Bronchial epithelial cell (primary cell): ENCODE measurements around the gene DAZAP1. TPM values are rescaled to one million over a fixed set of nuclear protein-coding genes. Genes with fewer than 3 reads are reported as not detected.

Experiments
- DNase-seq: peaks from one replicate; pipeline ENCODE4 v3.0.0-alpha.2; 2010; ENCODE audit warnings: low read depth
- FAIRE-seq: peaks from 2 replicates; lab custom pipeline; 2011; peaks lifted over from hg19 to GRCh38; lab: Jason Lieb, UNC
- H3K27me3 ChIP-seq: 2 replicates; pipeline ENCODE4 v1.5.1; 2011; ENCODE audit warnings: low read length; ENCODE audit not compliant: control insufficient read depth, insufficient read depth
- H3K36me3 ChIP-seq: 2 replicates; pipeline ENCODE4 v1.5.1; 2011; ENCODE audit warnings: low read length; ENCODE audit not compliant: control insufficient read depth, insufficient read depth
- H3K4me3 ChIP-seq: 2 replicates; pipeline ENCODE4 v1.5.1; 2011; ENCODE audit warnings: mild to moderate bottlenecking, low read depth, low read length, control low read depth
- total RNA-seq: library from RNA; depleted of rRNA; stranded (reverse); fragments of >200 nt; gene quantifications from 2 replicates; pipeline ENCODE4 v1.2.1, GENCODE V29; 2014
- TF ChIP-seq, protein P1 (sequence below): IDR thresholded peaks from 2 replicates; pipeline ENCODE4 v1.5.1; 2011; ENCODE audit warnings: mild to moderate bottlenecking, moderate library complexity, low read length, control low read depth, inconsistent platforms; ENCODE audit not compliant: insufficient read depth, severe bottlenecking

Gene DAZAP1
- total RNA-seq, 1 donor from 2014 or later: 115 TPM

DNA sequence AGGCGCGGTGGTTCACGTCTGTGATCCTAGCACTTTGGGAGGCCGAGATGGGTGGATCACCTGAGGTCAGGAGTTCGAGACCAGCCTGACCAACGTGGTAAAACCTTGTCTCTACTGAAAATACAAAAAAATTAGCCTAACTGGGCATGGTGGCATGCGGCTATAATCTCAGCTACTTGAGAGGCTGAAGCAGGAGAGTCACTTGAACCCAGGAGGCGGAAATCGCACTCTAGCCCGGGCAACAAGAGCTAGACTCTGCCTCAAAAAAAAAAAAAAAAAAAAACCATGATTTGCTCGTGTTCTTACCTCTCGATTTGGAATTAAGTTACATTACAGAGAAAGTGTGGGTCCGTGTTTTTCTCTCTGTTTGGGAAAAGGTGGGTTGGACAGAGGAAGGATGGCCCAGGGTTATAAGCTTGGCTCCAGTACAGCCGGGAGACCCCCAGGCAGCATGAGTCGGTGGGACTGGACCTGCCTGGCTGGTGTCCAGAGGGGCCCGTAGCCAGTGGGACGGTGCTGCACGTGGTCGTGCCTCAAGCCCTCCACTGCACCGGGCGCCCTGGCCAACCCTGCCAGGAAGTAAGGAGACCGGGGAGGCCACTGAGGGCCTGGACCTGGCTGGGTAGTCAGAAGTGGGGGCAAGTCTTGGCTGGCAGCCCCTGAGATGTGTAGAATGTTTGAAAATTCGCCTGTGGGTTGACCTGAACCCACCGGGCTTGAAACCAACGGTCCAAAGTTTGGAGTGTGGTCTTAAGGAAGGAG, 34.5 kb downstream of the DAZAP1 start:
- Histone ChIP-seq H3K36me3 (peaks cover 16% of the 10 kb centered on the region), H3K4me3 (no peak overlapping the region), H3K27me3 (peaks cover 7% of the 10 kb centered on the region)
- FAIRE-seq (no peak), DNase-seq (no peak)
- TF ChIP-seq, protein P1, sequence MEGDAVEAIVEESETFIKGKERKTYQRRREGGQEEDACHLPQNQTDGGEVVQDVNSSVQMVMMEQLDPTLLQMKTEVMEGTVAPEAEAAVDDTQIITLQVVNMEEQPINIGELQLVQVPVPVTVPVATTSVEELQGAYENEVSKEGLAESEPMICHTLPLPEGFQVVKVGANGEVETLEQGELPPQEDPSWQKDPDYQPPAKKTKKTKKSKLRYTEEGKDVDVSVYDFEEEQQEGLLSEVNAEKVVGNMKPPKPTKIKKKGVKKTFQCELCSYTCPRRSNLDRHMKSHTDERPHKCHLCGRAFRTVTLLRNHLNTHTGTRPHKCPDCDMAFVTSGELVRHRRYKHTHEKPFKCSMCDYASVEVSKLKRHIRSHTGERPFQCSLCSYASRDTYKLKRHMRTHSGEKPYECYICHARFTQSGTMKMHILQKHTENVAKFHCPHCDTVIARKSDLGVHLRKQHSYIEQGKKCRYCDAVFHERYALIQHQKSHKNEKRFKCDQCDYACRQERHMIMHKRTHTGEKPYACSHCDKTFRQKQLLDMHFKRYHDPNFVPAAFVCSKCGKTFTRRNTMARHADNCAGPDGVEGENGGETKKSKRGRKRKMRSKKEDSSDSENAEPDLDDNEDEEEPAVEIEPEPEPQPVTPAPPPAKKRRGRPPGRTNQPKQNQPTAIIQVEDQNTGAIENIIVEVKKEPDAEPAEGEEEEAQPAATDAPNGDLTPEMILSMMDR: no peak

DNA sequence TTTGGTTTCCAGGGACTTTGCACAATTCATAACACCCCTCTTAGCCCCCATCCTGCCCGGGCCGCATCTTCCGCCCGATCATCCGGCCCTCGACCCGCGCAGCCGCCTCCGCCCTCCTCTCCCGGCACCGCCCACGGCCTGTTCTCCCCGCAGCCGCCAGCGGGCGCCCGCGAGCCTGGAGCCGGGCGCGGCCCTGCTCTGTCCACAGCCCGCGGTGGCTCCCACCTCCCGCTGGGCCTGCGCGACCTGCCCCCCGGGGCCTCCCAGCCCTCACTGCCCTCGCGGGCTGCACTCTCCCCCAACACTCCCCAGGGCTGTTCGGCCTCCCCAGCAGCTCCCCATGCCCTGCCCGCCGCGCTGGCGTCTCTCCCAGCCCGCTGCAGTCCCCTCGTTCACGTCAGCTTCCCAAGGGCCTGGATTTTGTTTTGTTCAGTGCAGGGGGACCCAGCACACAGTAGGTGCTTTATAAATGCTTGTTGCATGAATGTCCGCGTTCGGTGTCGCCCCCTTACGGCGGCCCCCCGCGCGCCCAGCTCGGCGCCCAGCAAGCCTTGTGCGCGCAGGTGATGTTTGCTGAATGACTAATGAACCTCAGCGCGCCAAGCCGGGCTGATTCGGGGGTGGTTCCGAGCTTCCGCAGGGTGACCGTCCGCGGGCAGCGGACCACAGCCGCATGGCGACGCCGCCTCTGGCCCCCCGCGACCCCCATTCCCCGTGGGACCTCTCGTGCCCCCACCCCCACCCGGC, 38.0 kb downstream of the DAZAP1 start:
- DNase-seq (peak; percentile 37), FAIRE-seq (no peak)
- TF ChIP-seq, protein P1: peak; percentile 78
- H3K4me3 ChIP-seq: no peak overlapping the region
- peaks cover 9% of the 10 kb centered on the region for H3K36me3 ChIP-seq
- H3K27me3 ChIP-seq: peaks cover 28% of the 10 kb centered on the region

DNA sequence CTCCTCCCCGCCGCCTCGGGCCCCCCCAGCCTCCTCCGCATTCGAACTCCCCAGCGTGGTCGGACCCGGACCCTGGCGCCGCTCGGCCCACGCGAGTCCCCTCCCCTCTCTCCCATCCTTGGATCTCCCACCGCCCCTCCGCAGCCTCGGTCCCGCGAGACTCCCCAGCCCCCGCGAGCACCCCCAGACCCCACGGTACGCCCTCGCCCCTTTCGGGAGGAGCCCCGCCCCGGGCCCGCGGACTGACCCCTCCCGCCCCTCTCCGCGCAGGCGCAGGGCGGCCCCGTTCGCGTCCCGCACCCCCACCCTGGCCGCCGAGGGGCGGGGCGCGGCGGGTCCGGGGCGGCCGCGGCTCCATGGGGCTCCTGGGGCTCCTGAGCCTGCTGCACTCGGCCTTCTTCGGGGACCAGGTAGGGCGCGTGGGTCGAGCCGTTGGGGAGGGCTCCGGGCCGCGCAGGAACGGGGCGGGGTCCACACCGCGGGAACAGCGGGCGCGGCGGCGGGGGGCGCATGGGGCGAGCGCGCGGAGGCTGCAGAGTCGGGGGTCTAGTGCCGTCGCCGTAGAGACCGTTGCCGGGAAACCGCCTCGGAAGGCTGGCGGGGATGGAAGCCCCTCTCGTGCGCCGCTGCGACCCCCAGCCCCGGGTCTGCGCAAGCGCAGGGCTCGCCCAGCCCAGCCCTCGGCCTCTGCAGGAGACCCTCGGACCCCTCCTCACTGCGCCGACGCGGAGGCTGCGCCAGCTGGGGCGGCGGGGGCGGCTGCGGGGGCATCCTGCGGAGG, 38.7 kb downstream of the DAZAP1 start:
- no peak overlapping the region for H3K4me3 ChIP-seq
- DNase-seq (no peak), FAIRE-seq (no peak)
- peaks cover 2% of the 10 kb centered on the region for H3K36me3 ChIP-seq
- H3K27me3 ChIP-seq: peaks cover 36% of the 10 kb centered on the region
- TF ChIP-seq, protein P1: no peak

DNA sequence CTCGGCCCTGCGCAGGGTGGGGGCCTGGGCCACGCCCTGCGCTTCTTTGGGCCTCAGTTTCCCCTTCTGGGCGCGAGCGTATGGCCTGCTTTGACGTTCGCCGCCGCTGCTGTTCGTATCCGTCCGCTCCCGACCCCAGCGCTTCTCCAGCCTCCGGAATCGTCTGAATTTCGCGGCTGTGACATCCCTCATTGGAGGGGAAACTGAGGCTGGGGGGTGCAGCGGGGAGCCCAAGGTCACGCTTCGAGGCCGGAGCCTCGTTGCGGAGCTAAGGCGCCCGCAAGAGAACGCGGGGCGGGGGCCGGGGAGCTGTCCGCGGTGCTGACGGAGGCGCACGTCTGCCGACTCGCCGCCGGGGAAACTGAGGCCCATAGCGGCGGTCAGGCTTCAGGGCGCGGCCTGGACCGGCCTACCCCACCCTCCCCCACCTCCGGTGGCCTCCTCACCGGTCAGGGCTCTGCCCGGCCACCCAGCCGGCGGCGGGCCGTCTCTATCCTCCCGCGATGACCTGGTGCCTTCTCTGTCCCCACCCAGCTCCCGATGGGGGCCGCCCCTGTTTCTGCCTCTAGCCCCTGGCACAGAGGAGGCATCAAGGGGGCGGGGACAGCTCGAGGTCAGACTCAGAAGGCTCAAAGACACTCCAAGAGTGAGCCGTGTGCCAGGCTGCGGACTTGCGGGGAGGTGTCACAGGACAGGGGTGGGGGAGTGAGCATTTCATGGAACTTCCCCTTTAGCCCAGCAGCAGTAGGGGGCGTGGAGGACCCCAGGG, 39.5 kb downstream of the DAZAP1 start:
- no peak overlapping the region for H3K4me3 ChIP-seq
- FAIRE-seq: no peak

DNA sequence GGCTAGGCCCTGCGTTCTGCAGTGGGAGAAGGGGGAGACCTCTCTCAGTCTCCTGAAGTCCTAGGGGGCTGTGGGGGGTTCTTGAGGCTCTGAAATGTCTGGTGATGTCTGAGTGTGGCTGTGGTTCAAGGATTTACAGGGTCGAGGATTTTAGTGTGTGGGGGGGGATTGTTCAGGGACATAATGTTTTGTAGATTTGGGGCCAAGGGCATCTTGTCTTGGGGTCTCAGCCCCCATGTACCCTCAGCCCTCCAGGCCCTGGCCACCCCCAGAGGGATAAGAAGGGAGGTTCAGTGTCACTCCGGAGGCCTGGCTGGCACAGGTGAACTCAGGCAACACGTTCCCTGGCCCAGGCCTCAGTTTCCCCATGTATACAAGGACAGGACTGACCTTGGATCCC, 40.1 kb downstream of the DAZAP1 start:
- no peak for FAIRE-seq

More for the DNA sequence above, 39.5 kb downstream of the DAZAP1 start:
- TF ChIP-seq, protein P1: no peak
- Histone ChIP-seq H3K27me3 (peaks cover 43% of the 10 kb centered on the region), H3K36me3 (no peaks in the 10 kb centered on the region)
- DNase-seq: no peak

More for the DNA sequence above, 40.1 kb downstream of the DAZAP1 start:
- TF ChIP-seq, protein P1: no peak
- H3K27me3 ChIP-seq: peaks cover 49% of the 10 kb centered on the region
- no peak for DNase-seq
- no peak overlapping the region for H3K4me3 ChIP-seq
- H3K36me3 ChIP-seq: no peaks in the 10 kb centered on the region
